OCI-LY3 (cell line): ENCODE results near the gene IL11RA.

Source experiments
- H2AFZ ChIP-seq: fragments of 200-600, 300-600 bp; shearing (Covaris generic); 2 replicates; pipeline ENCODE4 v1.6.0; 2014; ENCODE audit warnings: antibody characterized with exemption, low read depth, low read length
- H3K27ac ChIP-seq: fragments of 200-600, 300-600 bp; sonication (generic); 2 replicates; pipeline ENCODE4 v1.5.1; 2014; ENCODE audit warnings: mild to moderate bottlenecking, low read length, moderate library complexity, mixed read lengths
- H3K27me3 ChIP-seq: fragments of 200-600, 300-600 bp; sonication (generic); 2 replicates; pipeline ENCODE4 v1.6.1; 2014; ENCODE audit warnings: low read depth, low read length, mixed read lengths
- H3K36me3 ChIP-seq: fragments of 200-600, 300-600 bp; sonication (generic); replicated peaks from 2 replicates; pipeline ENCODE3; 2014; ENCODE audit warnings: low read depth, low read length, mixed read lengths
- H3K4me1 ChIP-seq: fragments of 300-600, 200-600 bp; sonication (generic); 2 replicates; pipeline ENCODE4 v1.6.1; 2014; ENCODE audit warnings: low read length, mixed read lengths
- H3K4me2 ChIP-seq: fragments of 200-600, 300-600 bp; sonication (generic); 2 replicates; pipeline ENCODE4 v1.6.1; 2014; ENCODE audit warnings: low read length, mixed read lengths
- H3K4me3 ChIP-seq: fragments of 300-600, 200-600 bp; sonication (generic); 2 replicates; pipeline ENCODE4 v1.5.1; 2014; ENCODE audit warnings: antibody characterized with exemption, mild to moderate bottlenecking, low read length, moderate library complexity
- H3K79me2 ChIP-seq: fragments of 300-600, 200-600 bp; shearing (Covaris generic); 2 replicates; pipeline ENCODE4 v1.6.1; 2014; ENCODE audit warnings: mild to moderate bottlenecking, low read length, mixed read lengths
- H3K9ac ChIP-seq: fragments of 300-600, 200-600 bp; shearing (Covaris generic); 2 replicates; pipeline ENCODE4 v1.6.0; 2014; ENCODE audit warnings: mild to moderate bottlenecking, low read length, moderate library complexity
- H3K9me3 ChIP-seq: fragments of 200-600, 300-600 bp; shearing (Covaris generic); 2 replicates; pipeline ENCODE4 v1.6.1; 2014; ENCODE audit warnings: low read length, mixed read lengths; ENCODE audit not compliant: insufficient read depth
- H4K20me1 ChIP-seq: fragments of 200-600, 300-600 bp; sonication (generic); 2 replicates; pipeline ENCODE4 v1.6.1; 2016; ENCODE audit warnings: low read length, mixed read lengths; ENCODE audit not compliant: insufficient read depth
- EZH2phosphoT487 ChIP-seq: fragments of 200-600 bp; shearing (Covaris generic); IDR thresholded peaks from 2 replicates; pipeline ENCODE4 v1.6.1; 2018; ENCODE audit warnings: antibody characterized with exemption, mixed run types, low read depth
- TF ChIP-seq, protein P1 (sequence below): fragments of 200-600, 300-600 bp; sonication (generic); IDR thresholded peaks from 2 replicates; pipeline ENCODE4 v1.5.1; 2014; ENCODE audit warnings: antibody characterized with exemption, low read length, low read depth

IL11RA gene

DNA sequence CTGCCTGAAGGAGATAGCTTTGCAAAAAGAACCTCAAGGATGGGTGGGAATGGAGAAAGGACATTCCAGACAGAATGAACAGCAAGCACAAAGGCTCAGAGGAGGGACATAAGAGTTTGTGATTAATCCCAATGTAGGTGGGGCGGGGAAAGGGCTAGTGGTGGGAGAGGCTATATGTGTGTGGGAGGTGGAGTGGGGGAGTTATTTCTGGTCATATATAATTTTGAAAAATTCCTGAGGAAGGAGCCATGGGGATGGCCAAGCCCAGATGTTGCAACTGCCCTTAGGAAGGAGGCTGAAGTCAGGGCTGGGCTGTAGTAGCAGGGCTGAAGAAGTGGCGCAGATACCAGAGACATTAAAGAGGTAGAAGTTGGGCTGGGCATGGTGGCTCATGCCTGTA, 23.9 kb downstream of the IL11RA start:
- Histone ChIP-seq H2AFZ (no peak overlapping the region), H3K4me1 (no peaks in the 10 kb centered on the region), H4K20me1 (no peaks in the 10 kb centered on the region), H3K27me3 (no peaks in the 10 kb centered on the region), H3K4me2 (no peak overlapping the region), H3K27ac (no peak overlapping the region), H3K79me2 (no peaks in the 10 kb centered on the region), H3K4me3 (no peak overlapping the region), H3K36me3 (no peaks in the 10 kb centered on the region), H3K9ac (no peak overlapping the region), H3K9me3 (no peaks in the 10 kb centered on the region)
- TF ChIP-seq, protein P1, sequence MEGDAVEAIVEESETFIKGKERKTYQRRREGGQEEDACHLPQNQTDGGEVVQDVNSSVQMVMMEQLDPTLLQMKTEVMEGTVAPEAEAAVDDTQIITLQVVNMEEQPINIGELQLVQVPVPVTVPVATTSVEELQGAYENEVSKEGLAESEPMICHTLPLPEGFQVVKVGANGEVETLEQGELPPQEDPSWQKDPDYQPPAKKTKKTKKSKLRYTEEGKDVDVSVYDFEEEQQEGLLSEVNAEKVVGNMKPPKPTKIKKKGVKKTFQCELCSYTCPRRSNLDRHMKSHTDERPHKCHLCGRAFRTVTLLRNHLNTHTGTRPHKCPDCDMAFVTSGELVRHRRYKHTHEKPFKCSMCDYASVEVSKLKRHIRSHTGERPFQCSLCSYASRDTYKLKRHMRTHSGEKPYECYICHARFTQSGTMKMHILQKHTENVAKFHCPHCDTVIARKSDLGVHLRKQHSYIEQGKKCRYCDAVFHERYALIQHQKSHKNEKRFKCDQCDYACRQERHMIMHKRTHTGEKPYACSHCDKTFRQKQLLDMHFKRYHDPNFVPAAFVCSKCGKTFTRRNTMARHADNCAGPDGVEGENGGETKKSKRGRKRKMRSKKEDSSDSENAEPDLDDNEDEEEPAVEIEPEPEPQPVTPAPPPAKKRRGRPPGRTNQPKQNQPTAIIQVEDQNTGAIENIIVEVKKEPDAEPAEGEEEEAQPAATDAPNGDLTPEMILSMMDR: no peak
- no peak for TF ChIP-seq EZH2phosphoT487

DNA sequence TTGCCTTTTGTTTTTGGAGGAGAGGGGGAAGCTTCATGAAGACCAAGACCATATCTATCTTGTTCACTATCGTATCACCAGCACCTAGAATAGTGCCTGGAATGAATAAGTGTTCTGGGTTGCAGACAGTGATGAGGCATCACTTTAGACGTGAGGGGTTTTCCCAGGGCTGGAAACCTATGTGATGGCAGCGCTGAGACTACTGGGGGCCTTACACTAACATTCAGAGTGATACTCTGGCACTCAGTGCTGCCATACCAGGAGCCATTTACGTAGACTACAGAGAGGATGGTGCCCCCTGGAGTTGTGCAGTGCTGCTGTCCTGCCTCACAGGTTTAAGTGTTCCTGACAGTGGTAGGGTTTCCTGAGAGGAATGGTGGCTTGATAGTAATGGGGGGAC, 32.2 kb downstream of the IL11RA start:
- peaks cover 26% of the 10 kb centered on the region for H3K4me1 ChIP-seq
- H3K36me3 ChIP-seq: no peaks in the 10 kb centered on the region
- H3K27me3 ChIP-seq: no peaks in the 10 kb centered on the region
- H3K4me3 ChIP-seq: no peak overlapping the region
- H3K79me2 ChIP-seq: no peaks in the 10 kb centered on the region
- no peak overlapping the region for H2AFZ ChIP-seq
- no peak for TF ChIP-seq EZH2phosphoT487
- TF ChIP-seq, protein P1: peak; percentile 36
- no peaks in the 10 kb centered on the region for H4K20me1 ChIP-seq
- no peak overlapping the region for H3K27ac ChIP-seq
- H3K9ac ChIP-seq: no peak overlapping the region
- H3K9me3 ChIP-seq: no peaks in the 10 kb centered on the region
- H3K4me2 ChIP-seq: peak overlapping the region; percentile 27; the same call in 1 of the 2 replicates

DNA sequence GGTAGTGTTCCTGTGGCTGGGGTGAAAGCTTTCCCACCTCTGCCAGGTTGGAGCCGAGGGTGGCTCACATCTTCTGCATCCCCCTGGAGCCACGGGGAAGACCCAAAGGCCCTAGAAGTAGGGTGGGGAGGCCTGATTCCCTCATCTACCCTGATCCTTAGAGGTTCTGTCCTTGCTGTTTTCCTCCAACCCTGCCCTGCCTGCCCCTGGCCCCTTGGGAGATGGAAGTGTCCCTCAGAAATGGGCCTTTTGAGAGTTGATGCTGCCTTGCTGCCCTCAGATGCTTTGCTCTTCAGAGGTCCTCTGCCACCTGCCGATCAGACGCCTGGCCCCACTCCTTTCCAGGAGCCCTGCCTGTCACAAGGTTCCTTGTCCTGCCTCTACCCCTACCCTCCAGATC, 32.8 kb downstream of the IL11RA start:
- Histone ChIP-seq H3K4me2 (no peak overlapping the region), H3K27ac (no peak overlapping the region), H3K9ac (no peak overlapping the region), H3K79me2 (no peaks in the 10 kb centered on the region), H3K36me3 (no peaks in the 10 kb centered on the region), H3K4me1 (peaks cover 26% of the 10 kb centered on the region), H3K4me3 (no peak overlapping the region), H2AFZ (no peak overlapping the region), H3K9me3 (no peaks in the 10 kb centered on the region), H4K20me1 (no peaks in the 10 kb centered on the region), H3K27me3 (no peaks in the 10 kb centered on the region)
- TF ChIP-seq EZH2phosphoT487: no peak
- TF ChIP-seq, protein P1: no peak

DNA sequence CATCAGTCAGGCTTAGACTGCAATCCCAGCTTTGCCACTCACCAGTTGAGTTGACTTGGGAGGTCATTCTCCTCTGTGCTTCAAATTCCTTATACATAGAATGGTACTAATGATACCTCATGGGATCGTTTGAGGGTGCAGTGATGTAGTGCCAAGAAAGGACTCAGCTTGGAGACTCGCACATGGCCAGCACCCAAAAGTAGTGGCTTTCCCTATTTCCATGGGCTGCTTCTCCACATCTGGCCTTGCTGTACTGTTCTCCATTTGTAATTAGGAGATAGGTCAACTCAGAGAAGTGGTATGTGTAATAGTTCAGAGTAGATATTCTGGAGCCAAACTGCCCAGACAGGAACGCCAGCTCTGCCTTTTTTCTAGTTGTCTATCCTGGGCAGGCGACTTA, 33.6 kb downstream of the IL11RA start:
- Histone ChIP-seq H3K4me1 (peaks cover 26% of the 10 kb centered on the region), H3K9ac (no peak overlapping the region), H2AFZ (no peak overlapping the region), H3K27ac (no peak overlapping the region), H3K4me3 (no peak overlapping the region), H3K9me3 (no peaks in the 10 kb centered on the region), H3K4me2 (no peak overlapping the region), H4K20me1 (no peaks in the 10 kb centered on the region), H3K79me2 (no peaks in the 10 kb centered on the region), H3K36me3 (no peaks in the 10 kb centered on the region), H3K27me3 (no peaks in the 10 kb centered on the region)
- TF ChIP-seq, protein P1: no peak
- no peak for TF ChIP-seq EZH2phosphoT487
